Karpas-422 (cell line): ENCODE data around the gene STX18. TPM values are rescaled to one million over a fixed set of nuclear protein-coding genes. Genes with fewer than 3 reads are reported as not detected.

Experiments used
- DNase-seq: peaks from one replicate; pipeline ENCODE4 v3.0.0-alpha.2; 2015
- H2AFZ ChIP-seq: fragments of 200-600 bp; sonication (generic); 2 replicates; pipeline ENCODE4 v1.6.1; 2014; ENCODE audit warnings: antibody characterized with exemption, low read length, mixed read lengths
- H3K27ac ChIP-seq: fragments of 200-600 bp; sonication (generic); 2 replicates; pipeline ENCODE4 v1.5.1; 2014; ENCODE audit warnings: mild to moderate bottlenecking, low read length, moderate library complexity
- H3K27me3 ChIP-seq: fragments of 200-600 bp; sonication (generic); 2 replicates; pipeline ENCODE4 v1.6.1; 2014; ENCODE audit warnings: low read length, mixed read lengths
- H3K36me3 ChIP-seq: fragments of 200-600 bp; sonication (generic); 2 replicates; pipeline ENCODE4 v1.6.1; 2014; ENCODE audit warnings: low read length, mixed read lengths; ENCODE audit not compliant: insufficient read depth
- H3K4me1 ChIP-seq: fragments of 200-600 bp; sonication (generic); 2 replicates; pipeline ENCODE4 v1.6.1; 2014; ENCODE audit warnings: mild to moderate bottlenecking, low read length, mixed read lengths
- H3K4me2 ChIP-seq: fragments of 200-600 bp; sonication (generic); 2 replicates; pipeline ENCODE4 v1.6.1; 2014; ENCODE audit warnings: low read length, low read depth, mild to moderate bottlenecking; ENCODE audit not compliant: poor library complexity, severe bottlenecking
- H3K4me3 ChIP-seq: fragments of 200-600 bp; sonication (generic); 2 replicates; pipeline ENCODE4 v1.5.1; 2014; ENCODE audit warnings: mild to moderate bottlenecking, antibody characterized with exemption, low read length, mixed read lengths
- H3K79me2 ChIP-seq: fragments of 200-600 bp; sonication (generic); 2 replicates; pipeline ENCODE4 v1.6.1; 2014; ENCODE audit warnings: mild to moderate bottlenecking, low read length, mixed read lengths
- H3K9ac ChIP-seq: fragments of 200-600 bp; sonication (generic); 2 replicates; pipeline ENCODE4 v1.6.0; 2014; ENCODE audit warnings: low read length
- H3K9me2 ChIP-seq: fragments of 200-600 bp; sonication (generic), shearing (Covaris generic); replicated peaks from 2 replicates; pipeline ENCODE4 v1.6.0; 2014; ENCODE audit warnings: mild to moderate bottlenecking, low read length, moderate library complexity; ENCODE audit not compliant: insufficient read depth
- H3K9me3 ChIP-seq: fragments of 300-700, 200-600 bp; sonication (generic); 2 replicates; pipeline ENCODE4 v1.6.1; 2014; ENCODE audit warnings: low read length, mixed read lengths
- H4K20me1 ChIP-seq: fragments of 200-600 bp; sonication (generic); 2 replicates; pipeline ENCODE4 v1.6.1; 2014; ENCODE audit warnings: mild to moderate bottlenecking, antibody characterized with exemption, low read length, low read depth; ENCODE audit not compliant: insufficient read depth
- total RNA-seq: library from RNA; depleted of rRNA; stranded (reverse); fragments of >200 nt; shearing (Covaris generic); gene quantifications from 2 replicates; pipeline ENCODE4 v1.2.3, GENCODE V29; 2014; ENCODE audit warnings: low replicate concordance

STX18 gene
- total RNA-seq, 1 experiment from 2014 or later: 17.9 TPM

- Histone ChIP-seq H3K4me1 (peaks cover 19% of the 10 kb centered on the region), H3K4me3 (no peak overlapping the region), H3K79me2 (no peaks in the 10 kb centered on the region), H2AFZ (no peak overlapping the region), H3K9ac (no peak overlapping the region), H3K4me2 (no peak overlapping the region), H3K9me2 (no peaks in the 10 kb centered on the region), H3K27ac (no peak overlapping the region), H4K20me1 (no peaks in the 10 kb centered on the region), H3K36me3 (no peaks in the 10 kb centered on the region), H3K27me3 (no peaks in the 10 kb centered on the region), H3K9me3 (no peaks in the 10 kb centered on the region)
- no peak for DNase-seq
These were observed 135.2 kb downstream of the STX18 start for GRCh38 chr4:4406455-4407298.

GRCh38 chr4:4405358-4405962, 136.4 kb downstream of the STX18 start:
- H3K4me2 ChIP-seq: no peak overlapping the region
- H3K4me3 ChIP-seq: no peak overlapping the region
- no peaks in the 10 kb centered on the region for H4K20me1 ChIP-seq
- no peaks in the 10 kb centered on the region for H3K36me3 ChIP-seq
- H2AFZ ChIP-seq: no peak overlapping the region
- no peaks in the 10 kb centered on the region for H3K9me3 ChIP-seq
- no peak overlapping the region for H3K9ac ChIP-seq
- no peak overlapping the region for H3K27ac ChIP-seq
- no peaks in the 10 kb centered on the region for H3K9me2 ChIP-seq
- no peaks in the 10 kb centered on the region for H3K79me2 ChIP-seq
- no peaks in the 10 kb centered on the region for H3K27me3 ChIP-seq
- no peak for DNase-seq
- peaks cover 19% of the 10 kb centered on the region for H3K4me1 ChIP-seq

- no peaks in the 10 kb centered on the region for H3K36me3 ChIP-seq
- no peaks in the 10 kb centered on the region for H3K9me3 ChIP-seq
- no peak overlapping the region for H3K9ac ChIP-seq
- DNase-seq: no peak
- H3K9me2 ChIP-seq: no peaks in the 10 kb centered on the region
- H4K20me1 ChIP-seq: no peaks in the 10 kb centered on the region
- no peak overlapping the region for H2AFZ ChIP-seq
- no peak overlapping the region for H3K27ac ChIP-seq
- H3K79me2 ChIP-seq: no peaks in the 10 kb centered on the region
- H3K4me1 ChIP-seq: peaks cover 18% of the 10 kb centered on the region
- no peak overlapping the region for H3K4me2 ChIP-seq
- no peak overlapping the region for H3K4me3 ChIP-seq
- no peaks in the 10 kb centered on the region for H3K27me3 ChIP-seq
These were observed 138.9 kb downstream of the STX18 start for GRCh38 chr4:4402966-4403365.

GRCh38 chr4:4401036-4401435, 140.8 kb downstream of the STX18 start:
- no peak overlapping the region for H3K4me2 ChIP-seq
- H3K36me3 ChIP-seq: no peaks in the 10 kb centered on the region
- peaks cover 8% of the 10 kb centered on the region for H3K4me1 ChIP-seq
- no peaks in the 10 kb centered on the region for H3K27me3 ChIP-seq
- no peak for DNase-seq
- H3K4me3 ChIP-seq: no peak overlapping the region
- H3K9ac ChIP-seq: no peak overlapping the region
- H3K79me2 ChIP-seq: no peaks in the 10 kb centered on the region
- no peak overlapping the region for H3K27ac ChIP-seq
- H3K9me2 ChIP-seq: no peaks in the 10 kb centered on the region
- H4K20me1 ChIP-seq: no peaks in the 10 kb centered on the region
- H3K9me3 ChIP-seq: no peaks in the 10 kb centered on the region
- H2AFZ ChIP-seq: no peak overlapping the region

- H3K4me1 ChIP-seq: peaks cover 16% of the 10 kb centered on the region
- no peaks in the 10 kb centered on the region for H4K20me1 ChIP-seq
- no peaks in the 10 kb centered on the region for H3K9me2 ChIP-seq
- H3K36me3 ChIP-seq: no peaks in the 10 kb centered on the region
- no peak overlapping the region for H3K9ac ChIP-seq
- no peaks in the 10 kb centered on the region for H3K9me3 ChIP-seq
- no peak for DNase-seq
- no peaks in the 10 kb centered on the region for H3K79me2 ChIP-seq
- no peak overlapping the region for H3K4me2 ChIP-seq
- no peak overlapping the region for H3K27ac ChIP-seq
- H3K27me3 ChIP-seq: no peaks in the 10 kb centered on the region
- no peak overlapping the region for H3K4me3 ChIP-seq
- H2AFZ ChIP-seq: no peak overlapping the region
These were observed 143.4 kb downstream of the STX18 start for GRCh38 chr4:4398430-4398829.

GRCh38 chr4:4397441-4397819, 144.4 kb downstream of the STX18 start:
- Histone ChIP-seq H3K36me3 (no peaks in the 10 kb centered on the region), H3K4me2 (no peak overlapping the region), H3K9me3 (no peaks in the 10 kb centered on the region), H3K27ac (no peak overlapping the region), H3K4me3 (no peak overlapping the region), H3K9ac (no peak overlapping the region), H3K79me2 (no peaks in the 10 kb centered on the region), H3K9me2 (no peaks in the 10 kb centered on the region), H2AFZ (no peak overlapping the region), H3K4me1 (peaks cover 16% of the 10 kb centered on the region), H4K20me1 (no peaks in the 10 kb centered on the region), H3K27me3 (no peaks in the 10 kb centered on the region)
- no peak for DNase-seq

- Histone ChIP-seq H3K9ac (peak overlapping the region; percentile 60), H3K79me2 (no peaks in the 10 kb centered on the region), H3K4me3 (peak overlapping the region; percentile 53), H3K9me3 (no peaks in the 10 kb centered on the region), H3K27ac (no peak overlapping the region), H3K27me3 (no peaks in the 10 kb centered on the region), H3K4me2 (peak overlapping the region; percentile 64), H3K4me1 (peaks cover 16% of the 10 kb centered on the region), H4K20me1 (no peaks in the 10 kb centered on the region), H3K36me3 (no peaks in the 10 kb centered on the region), H2AFZ (peak overlapping the region; percentile 69; the same call in 1 of the 2 replicates), H3K9me2 (no peaks in the 10 kb centered on the region)
- DNase-seq: no peak
These were observed 145.0 kb downstream of the STX18 start for GRCh38 chr4:4396628-4397440.
